ENCODE data around the gene KBTBD13. TPM values are rescaled to one million over a fixed set of nuclear protein-coding genes. Genes with fewer than 3 reads are reported as not detected.

KBTBD13 gene
- total RNA-seq: not detected in 2 replicates

GRCh38 chr15:65076486-65077290, at the start of gene KBTBD13:
TSS of gene KBTBD13 (plus strand) at chr15:65076746. CDS start at chr15:65076816, 70 bp downstream.
- no peak for DNase-seq (ENCODE audit: low read depth in 2 of 2)

GRCh38 chr15:65026756-65027155, 49.8 kb upstream of the KBTBD13 start:
- DNase-seq (ENCODE audit: low read depth in 2 of 2): no peak

GRCh38 chr15:65027593-65027992, 49.0 kb upstream of the KBTBD13 start:
- DNase-seq (ENCODE audit: low read depth in 2 of 2): no peak

GRCh38 chr15:65028338-65028737, 48.2 kb upstream of the KBTBD13 start:
- peak in 1 of 2 donors; percentile 30 for DNase-seq (ENCODE audit: low read depth in 2 of 2)

- peak; percentile 82 to 87 for DNase-seq (ENCODE audit: low read depth in 2 of 2)
Measured at GRCh38 chr15:65028921-65029735, 47.4 kb upstream of the KBTBD13 start, which contains the start of gene MTFMT. TSS of gene MTFMT (minus strand) at chr15:65029639. CDS start at chr15:65029613, 26 bp downstream.

GRCh38 chr15:65029736-65030208, 46.8 kb upstream of the KBTBD13 start:
- DNase-seq (ENCODE audit: low read depth in 2 of 2): no peak

- peak; percentile 70 to 86 for DNase-seq (ENCODE audit: low read depth in 2 of 2)
Measured at GRCh38 chr15:65032801-65033537, 43.6 kb upstream of the KBTBD13 start.

- DNase-seq (ENCODE audit: low read depth in 2 of 2): peak; percentile 53
Measured at GRCh38 chr15:65033659-65034269, 42.8 kb upstream of the KBTBD13 start.

GRCh38 chr15:65034719-65035118, 41.8 kb upstream of the KBTBD13 start:
- DNase-seq (ENCODE audit: low read depth in 2 of 2): no peak

- DNase-seq (ENCODE audit: low read depth in 2 of 2): no peak
Measured at GRCh38 chr15:65037309-65037708, 39.2 kb upstream of the KBTBD13 start.

GRCh38 chr15:65038428-65038827, 38.1 kb upstream of the KBTBD13 start:
- no peak for DNase-seq (ENCODE audit: low read depth in 2 of 2)

- no peak for DNase-seq (ENCODE audit: low read depth in 2 of 2)
Measured at GRCh38 chr15:65038836-65039235, 37.7 kb upstream of the KBTBD13 start.

GRCh38 chr15:65040461-65040860, 36.1 kb upstream of the KBTBD13 start:
- DNase-seq (ENCODE audit: low read depth in 2 of 2): no peak

GRCh38 chr15:65041787-65042186, 34.8 kb upstream of the KBTBD13 start:
- DNase-seq (ENCODE audit: low read depth in 2 of 2): no peak

GRCh38 chr15:65042776-65043327, 33.7 kb upstream of the KBTBD13 start:
- peak in 1 of 2 donors; percentile 28 for DNase-seq (ENCODE audit: low read depth in 2 of 2)

- DNase-seq (ENCODE audit: low read depth in 2 of 2): peak in 1 of 2 donors; percentile 25
Measured at GRCh38 chr15:65044218-65044617, 32.3 kb upstream of the KBTBD13 start.

- DNase-seq (ENCODE audit: low read depth in 2 of 2): no peak
Measured at GRCh38 chr15:65044724-65045481, 31.6 kb upstream of the KBTBD13 start, which contains the start of gene SLC51B. TSS of gene SLC51B (plus strand) at chr15:65045387. CDS start at chr15:65050005, 4,618 bp downstream.

GRCh38 chr15:65048241-65048640, 28.3 kb upstream of the KBTBD13 start:
- DNase-seq (ENCODE audit: low read depth in 2 of 2): no peak

GRCh38 chr15:65049418-65049840, 27.1 kb upstream of the KBTBD13 start:
- peak; percentile 93 to 95 for DNase-seq (ENCODE audit: low read depth in 2 of 2)

GRCh38 chr15:65050270-65050669, 26.3 kb upstream of the KBTBD13 start:
- no peak for DNase-seq (ENCODE audit: low read depth in 2 of 2)
